ENCODE measurements around the gene RAX. TPM values are rescaled to one million over a fixed set of nuclear protein-coding genes. Genes with fewer than 3 reads are reported as not detected.

Gene RAX
- polyA plus RNA-seq, 1 donor (not counting 4 experiments of a cell fraction or from before 2014, with no cell fraction given): not detected

DNA sequence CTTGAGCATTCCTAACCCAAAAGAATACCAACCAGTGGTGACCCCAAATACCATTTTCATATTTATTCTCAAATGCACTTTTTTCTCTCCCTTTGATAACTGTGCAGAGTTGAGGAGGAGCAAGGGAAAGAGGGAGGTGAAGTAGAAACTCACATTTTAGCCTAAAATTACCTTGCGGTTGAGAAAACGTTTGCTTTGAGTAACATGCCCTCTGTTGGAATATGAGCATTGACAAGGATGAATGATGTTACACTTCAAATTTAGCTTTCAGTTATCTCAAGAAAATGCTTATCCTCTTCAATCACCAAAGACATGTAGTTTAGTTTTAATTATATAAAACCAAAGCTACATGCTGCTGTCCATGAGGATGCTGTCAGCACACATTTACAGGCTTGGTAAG, 50.9 kb downstream of the RAX start:
- H3K4me1 ChIP-seq (ENCODE audit: control insufficient read depth, extremely low read depth, insufficient read depth, low read length): no peaks in the 10 kb centered on the region
- no peaks in the 10 kb centered on the region for H3K79me2 ChIP-seq (ENCODE audit: control insufficient read depth, insufficient read depth, low read length)
- H3K4me2 ChIP-seq (ENCODE audit: control insufficient read depth, extremely low read depth, insufficient read depth, low read depth, low read length): no peak overlapping the region
- dilution Hi-C loops (cut with MboI; ENCODE audit: extremely low pct_ligation_motif_present, low sequenced_read_pairs): no loop called here
- no peaks in the 10 kb centered on the region for H3K36me3 ChIP-seq (ENCODE audit: control insufficient read depth in 2 of 2, extremely low read depth in 1 of 2, insufficient read depth in 2 of 2, low read length in 2 of 2)
- no peaks in the 10 kb centered on the region for H3K9me1 ChIP-seq (ENCODE audit: control insufficient read depth, extremely low read depth, insufficient read depth, low read length)
- peaks cover 61% of the 10 kb centered on the region for H3K27me3 ChIP-seq (ENCODE audit: control insufficient read depth, extremely low read depth, insufficient read depth, low read length)
- no peaks in the 10 kb centered on the region for H3K9me3 ChIP-seq (ENCODE audit: control insufficient read depth, low read depth, low read length)
- no peaks in the 10 kb centered on the region for H4K20me1 ChIP-seq (ENCODE audit: control insufficient read depth, extremely low read depth, insufficient read depth, low read length)
- H3K27ac ChIP-seq (ENCODE audit: control insufficient read depth, insufficient read depth, low read length): no peak overlapping the region
- TF ChIP-seq, protein P1, sequence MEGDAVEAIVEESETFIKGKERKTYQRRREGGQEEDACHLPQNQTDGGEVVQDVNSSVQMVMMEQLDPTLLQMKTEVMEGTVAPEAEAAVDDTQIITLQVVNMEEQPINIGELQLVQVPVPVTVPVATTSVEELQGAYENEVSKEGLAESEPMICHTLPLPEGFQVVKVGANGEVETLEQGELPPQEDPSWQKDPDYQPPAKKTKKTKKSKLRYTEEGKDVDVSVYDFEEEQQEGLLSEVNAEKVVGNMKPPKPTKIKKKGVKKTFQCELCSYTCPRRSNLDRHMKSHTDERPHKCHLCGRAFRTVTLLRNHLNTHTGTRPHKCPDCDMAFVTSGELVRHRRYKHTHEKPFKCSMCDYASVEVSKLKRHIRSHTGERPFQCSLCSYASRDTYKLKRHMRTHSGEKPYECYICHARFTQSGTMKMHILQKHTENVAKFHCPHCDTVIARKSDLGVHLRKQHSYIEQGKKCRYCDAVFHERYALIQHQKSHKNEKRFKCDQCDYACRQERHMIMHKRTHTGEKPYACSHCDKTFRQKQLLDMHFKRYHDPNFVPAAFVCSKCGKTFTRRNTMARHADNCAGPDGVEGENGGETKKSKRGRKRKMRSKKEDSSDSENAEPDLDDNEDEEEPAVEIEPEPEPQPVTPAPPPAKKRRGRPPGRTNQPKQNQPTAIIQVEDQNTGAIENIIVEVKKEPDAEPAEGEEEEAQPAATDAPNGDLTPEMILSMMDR (optimal IDR thresholded peaks at IDR 0.05 in 1 of 3, IDR thresholded peaks at IDR 0.05 in 1 of 3, conservative IDR thresholded peaks at IDR 0.05 in 1 of 3; ENCODE audit: extremely low read depth in 1 of 3, insufficient read depth in 2 of 3, low read length in 3 of 3): no peak
- TF ChIP-seq EZH2 (IDR thresholded peaks at IDR 0.05; ENCODE audit: low read length): no peak
- H3K4me3 ChIP-seq (ENCODE audit: control insufficient read depth in 2 of 3, extremely low read depth in 1 of 3, insufficient read depth in 2 of 3, low read depth in 1 of 3, low read length in 3 of 3): no peak overlapping the region
- DNase-seq (ENCODE audit: low read depth, low spot score) (no peak), FAIRE-seq (no peak)
- no peak overlapping the region for H2AFZ ChIP-seq (ENCODE audit: control insufficient read depth, low read length)
- no peak overlapping the region for H3K9ac ChIP-seq (ENCODE audit: control insufficient read depth, extremely low read depth, insufficient read depth, low read length)

DNA sequence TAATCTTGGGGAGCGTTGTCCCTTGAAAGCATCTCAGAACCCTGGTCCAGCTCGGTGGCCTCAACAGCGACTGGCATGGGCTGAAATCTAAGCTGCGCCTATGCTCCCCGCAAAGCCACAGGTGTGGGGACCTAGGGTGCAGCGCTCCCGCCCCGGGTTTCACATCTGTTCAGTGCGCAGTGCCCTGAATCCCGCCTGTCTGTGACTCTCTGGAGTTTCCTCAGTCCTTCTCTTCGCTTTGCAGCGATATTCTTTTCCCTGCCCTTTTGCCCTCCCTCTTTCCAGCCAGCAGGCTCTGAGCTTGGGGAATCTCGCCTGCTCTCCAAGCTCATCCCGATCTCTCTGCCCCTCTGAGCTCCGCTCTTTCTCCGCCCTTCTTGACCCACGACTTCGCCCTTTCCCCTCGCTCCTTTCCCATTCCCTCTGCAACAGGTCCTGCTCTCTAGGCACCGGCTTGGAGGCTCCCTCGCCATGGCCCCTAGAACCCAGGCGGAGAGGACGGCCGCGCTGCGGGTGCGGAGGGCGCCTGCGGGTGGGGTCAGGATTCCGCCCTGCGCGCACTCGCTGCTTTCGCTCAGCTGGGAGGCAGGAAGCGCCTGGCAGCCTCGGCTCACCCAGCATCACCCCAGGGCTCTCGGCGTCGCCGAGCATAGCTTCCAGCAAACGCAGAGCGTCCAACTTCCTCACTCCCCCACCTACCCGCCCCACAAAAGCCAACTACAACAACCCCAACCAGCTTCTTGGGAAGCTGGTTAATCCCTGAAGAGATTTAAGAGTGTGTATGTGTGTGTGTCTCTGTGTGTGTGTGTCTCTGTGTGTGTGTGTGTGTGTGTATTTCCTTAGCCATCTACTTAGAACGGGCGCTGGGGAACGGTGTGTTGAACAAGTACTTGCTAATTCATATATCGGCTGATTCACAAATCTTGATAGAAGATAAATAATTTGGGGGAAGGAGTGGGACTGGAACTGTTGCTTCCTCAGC, 52.2 kb downstream of the RAX start:
- Histone ChIP-seq H3K4me3 (ENCODE audit: control insufficient read depth in 2 of 3, extremely low read depth in 1 of 3, insufficient read depth in 2 of 3, low read depth in 1 of 3, low read length in 3 of 3) (peak overlapping the region in 2 of 3 experiments; percentile 41 to 52), H3K4me2 (ENCODE audit: control insufficient read depth, extremely low read depth, insufficient read depth, low read depth, low read length) (peak overlapping the region; percentile 59), H3K9me1 (ENCODE audit: control insufficient read depth, extremely low read depth, insufficient read depth, low read length) (no peaks in the 10 kb centered on the region), H3K36me3 (ENCODE audit: control insufficient read depth in 2 of 2, extremely low read depth in 1 of 2, insufficient read depth in 2 of 2, low read length in 2 of 2) (no peaks in the 10 kb centered on the region), H3K4me1 (ENCODE audit: control insufficient read depth, extremely low read depth, insufficient read depth, low read length) (no peaks in the 10 kb centered on the region), H3K27me3 (ENCODE audit: control insufficient read depth, extremely low read depth, insufficient read depth, low read length) (peaks cover 66% of the 10 kb centered on the region), H3K9ac (ENCODE audit: control insufficient read depth, extremely low read depth, insufficient read depth, low read length) (no peak overlapping the region), H4K20me1 (ENCODE audit: control insufficient read depth, extremely low read depth, insufficient read depth, low read length) (no peaks in the 10 kb centered on the region), H3K79me2 (ENCODE audit: control insufficient read depth, insufficient read depth, low read length) (no peaks in the 10 kb centered on the region), H2AFZ (ENCODE audit: control insufficient read depth, low read length) (peak overlapping the region; percentile 1), H3K9me3 (ENCODE audit: control insufficient read depth, low read depth, low read length) (no peaks in the 10 kb centered on the region), H3K27ac (ENCODE audit: control insufficient read depth, insufficient read depth, low read length) (no peak overlapping the region)
- DNase-seq (ENCODE audit: low read depth, low spot score) (no peak), FAIRE-seq (no peak)
- TF ChIP-seq EZH2 (IDR thresholded peaks at IDR 0.05; ENCODE audit: low read length): no peak
- TF ChIP-seq, protein P1 (optimal IDR thresholded peaks at IDR 0.05 in 1 of 3, IDR thresholded peaks at IDR 0.05 in 1 of 3, conservative IDR thresholded peaks at IDR 0.05 in 1 of 3; ENCODE audit: extremely low read depth in 1 of 3, insufficient read depth in 2 of 3, low read length in 3 of 3): no peak
- dilution Hi-C loops (cut with MboI; ENCODE audit: extremely low pct_ligation_motif_present, low sequenced_read_pairs): no loop called here

All from keratinocyte (primary cell).